ENCODE results near the gene CACNB2.

DNA sequence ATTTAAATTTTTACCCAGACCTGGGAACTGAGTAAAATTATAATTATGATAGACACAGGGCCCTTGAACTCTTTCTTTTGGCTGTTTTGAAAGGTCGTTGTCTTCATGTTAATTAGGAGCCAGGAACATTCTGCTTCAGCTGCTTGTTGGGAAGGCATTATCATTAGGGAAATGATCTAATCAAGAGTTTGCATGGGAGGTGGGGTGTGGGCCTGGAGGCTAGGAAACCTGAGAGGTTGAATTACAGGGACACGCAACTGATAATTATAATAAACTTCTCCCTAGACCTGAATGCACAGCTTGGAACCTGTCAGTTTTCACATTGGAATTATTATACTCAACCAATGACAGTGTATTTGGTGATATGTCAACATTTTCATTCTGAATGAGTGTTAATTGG is 237.7 kb downstream of the CACNB2 start:
- TF ChIP-seq, protein P1, sequence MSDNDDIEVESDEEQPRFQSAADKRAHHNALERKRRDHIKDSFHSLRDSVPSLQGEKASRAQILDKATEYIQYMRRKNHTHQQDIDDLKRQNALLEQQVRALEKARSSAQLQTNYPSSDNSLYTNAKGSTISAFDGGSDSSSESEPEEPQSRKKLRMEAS (IDR thresholded peaks at IDR 0.05) = no peak
- no peak for TF ChIP-seq CTCF (IDR thresholded peaks at IDR 0.05; ENCODE audit: low read depth, low read length, missing input control)

All from liver (tissue), 2 donors.